ENCODE measurements around the gene TBL1XR1. TPM values are rescaled to one million over a fixed set of nuclear protein-coding genes. Genes with fewer than 3 reads are reported as not detected.
A peak's percentile ranks its signal among the peaks of the same experiment; 100 is the strongest.

The TBL1XR1 gene
- total and polyA plus RNA-seq, 2 of the 13 experiments (the other 11 are each of a cell fraction or from before 2014, with no cell fraction given), result 57.7 to 62.5 TPM

- Histone ChIP-seq H3K36me3 (replicated peaks in 1 of 2; ENCODE audit: control insufficient read depth in 1 of 2, insufficient read depth in 2 of 2, low read length in 2 of 2) (no peaks in the 10 kb centered on the region; a peak in 1 of 5 replicates), H2AFZ (ENCODE audit: low read length) (no peak overlapping the region), H3K27me3 (ENCODE audit: control insufficient read depth in 1 of 2, insufficient read depth in 2 of 2, low read length in 2 of 2) (no peaks in the 10 kb centered on the region), H4K20me1 (ENCODE audit: insufficient read depth, low read length) (peaks cover 51% of the 10 kb centered on the region), H3K9me3 (ENCODE audit: low read length) (no peaks in the 10 kb centered on the region), H3K4me1 (ENCODE audit: insufficient read depth, low read length) (peaks cover 55% of the 10 kb centered on the region), H3K4me2 (ENCODE audit: low read depth, low read length) (no peak overlapping the region), H3K9ac (ENCODE audit: insufficient read depth, low read depth, low read length) (no peak overlapping the region), H3K79me2 (ENCODE audit: insufficient read depth, low read length) (peaks cover 96% of the 10 kb centered on the region), H3K27ac (ENCODE audit: extremely low read length, insufficient read depth, low read length) (peak overlapping the region; percentile 36), H3K4me3 (replicated peaks in 1 of 3; ENCODE audit: insufficient read depth in 1 of 3, low read depth in 2 of 3, low read length in 3 of 3) (no peak overlapping the region)
- 97% methylated on average over 3 of the region's 3 CpGs for WGBS (ENCODE audit: low lambda C conversion rate)
- in situ Hi-C loops (cut with HindIII; ENCODE audit: extremely low pct_ligation_motif_present, low pct_unique_long_range_greater_than_20kb) (no loop called here), intact Hi-C loops (cut with micrococcal nuclease; ENCODE audit: unreplicated experiment) (no loop called here)
- DNase-seq (ENCODE audit: low spot score) (no peak), FAIRE-seq (no peak), ATAC-seq (no peak)
- no TSS peak for BruUV-seq (replicated peaks)
- no peak for TF ChIP-seq CHD4 (IDR thresholded peaks at IDR 0.05; ENCODE audit: borderline replicate concordance, low read length)
- no peak for TF ChIP-seq ZNF18 (CRISPR knock-in tag; IDR thresholded peaks at IDR 0.05; ENCODE audit: insufficient replicate concordance)
- ChIA-PET POLR2A (no interaction called here), CTCF (ENCODE audit: low intra/inter-chr PET ratio, low total read pairs) (no interaction called here)
Observed at GRCh38 chr3:177149106-177149505, 48.2 kb downstream of the TBL1XR1 start.

GRCh38 chr3:177147790-177148189 lies 49.5 kb downstream of the TBL1XR1 start:
- H3K4me3 ChIP-seq (replicated peaks in 1 of 3; ENCODE audit: insufficient read depth in 1 of 3, low read depth in 2 of 3, low read length in 3 of 3), result no peak overlapping the region
- no peaks in the 10 kb centered on the region; a peak in 1 of 5 replicates for H3K36me3 ChIP-seq (replicated peaks in 1 of 2; ENCODE audit: control insufficient read depth in 1 of 2, insufficient read depth in 2 of 2, low read length in 2 of 2)
- peaks cover 96% of the 10 kb centered on the region for H3K79me2 ChIP-seq (ENCODE audit: insufficient read depth, low read length)
- peaks cover 66% of the 10 kb centered on the region for H3K4me1 ChIP-seq (ENCODE audit: insufficient read depth, low read length)
- H3K9ac ChIP-seq (ENCODE audit: insufficient read depth, low read depth, low read length), result no peak overlapping the region
- no peaks in the 10 kb centered on the region for H3K27me3 ChIP-seq (ENCODE audit: control insufficient read depth in 1 of 2, insufficient read depth in 2 of 2, low read length in 2 of 2)
- CTCF ChIA-PET (ENCODE audit: low intra/inter-chr PET ratio, low total read pairs), result no interaction called here
- intact Hi-C loops (cut with micrococcal nuclease; ENCODE audit: unreplicated experiment) (no loop called here), in situ Hi-C loops (cut with HindIII; ENCODE audit: extremely low pct_ligation_motif_present, low pct_unique_long_range_greater_than_20kb) (no loop called here)
- ATAC-seq (no peak), FAIRE-seq (no peak), DNase-seq (ENCODE audit: low spot score) (no peak)
- H3K27ac ChIP-seq (ENCODE audit: extremely low read length, insufficient read depth, low read length), result no peak overlapping the region
- POLR2A ChIA-PET, result no interaction called here
- TF ChIP-seq ZNF160 (CRISPR knock-in tag; IDR thresholded peaks at IDR 0.05) (no peak), HES4 (CRISPR knock-in tag; IDR thresholded peaks at IDR 0.05; ENCODE audit: borderline replicate concordance) (no peak), NPAS2 (CRISPR knock-in tag; IDR thresholded peaks at IDR 0.05; ENCODE audit: borderline replicate concordance) (no peak), FOXM1 (CRISPR knock-in tag; IDR thresholded peaks at IDR 0.05) (no peak), LBX2 (CRISPR knock-in tag; IDR thresholded peaks at IDR 0.05; ENCODE audit: borderline replicate concordance) (no peak), SETDB1 (CRISPR knock-in tag; IDR thresholded peaks at IDR 0.05; ENCODE audit: borderline replicate concordance) (no peak), RFX5 (IDR thresholded peaks at IDR 0.05; ENCODE audit: low read depth, low read length) (no peak)
- no peak overlapping the region for H3K4me2 ChIP-seq (ENCODE audit: low read depth, low read length)
- no TSS peak for BruUV-seq (replicated peaks)
- no peaks in the 10 kb centered on the region for H3K9me3 ChIP-seq (ENCODE audit: low read length)
- no peak overlapping the region for H2AFZ ChIP-seq (ENCODE audit: low read length)
- peaks cover 60% of the 10 kb centered on the region for H4K20me1 ChIP-seq (ENCODE audit: insufficient read depth, low read length)
- 95% methylated on average over 1 of the region's 1 CpG for WGBS (ENCODE audit: low lambda C conversion rate)
